GM23338 (cell line): ENCODE data around the gene DEPDC5. TPM values are rescaled to one million over a fixed set of nuclear protein-coding genes. Genes with fewer than 3 reads are reported as not detected.
"Not testable (repeated sequence)": the region's sequence is repeated elsewhere in the genome, so short reads cannot be mapped to it uniquely, and the experiment has no call there.

Source experiments
- ATAC-seq: fragments of 200-7000 bp; cut with Tn5 transposase; 3 replicates; pipeline ENCODE4 v1.9.1; 2020
- DNase-seq: peaks from one replicate; pipeline ENCODE4 v3.0.0-alpha.2; 2015; ENCODE audit warnings: low spot score
- H2AFZ ChIP-seq: fragments of 200-600 bp; sonication (generic); 2 replicates; pipeline ENCODE4 v1.8.0; 2016; ENCODE audit warnings: antibody characterized with exemption, mild to moderate bottlenecking, moderate library complexity
- H3F3A ChIP-seq: fragments of 200-600 bp; sonication (generic); replicated peaks from 2 replicates; pipeline ENCODE4 v1.8.0; 2017; ENCODE audit warnings: antibody characterized with exemption, mixed run types, low read depth
- H3K27ac ChIP-seq: fragments of 200-600 bp; sonication (generic); 2 replicates; pipeline ENCODE4 v1.6.1; 2016; ENCODE audit warnings: low read depth
- H3K27me3 ChIP-seq: fragments of 200-600 bp; sonication (generic); 2 replicates; pipeline ENCODE4 v1.8.0; 2016; ENCODE audit warnings: mild to moderate bottlenecking, mixed run types, moderate library complexity; ENCODE audit not compliant: insufficient read depth
- H3K36me3 ChIP-seq: fragments of 200-600 bp; sonication (generic); 2 replicates; pipeline ENCODE4 v1.8.0; 2016; ENCODE audit warnings: mild to moderate bottlenecking; ENCODE audit not compliant: insufficient read depth
- H3K4me1 ChIP-seq: fragments of 200-600 bp; sonication (generic); 2 replicates; pipeline ENCODE4 v1.8.0; 2016; ENCODE audit warnings: mild to moderate bottlenecking, moderate library complexity; ENCODE audit not compliant: insufficient read depth
- H3K4me2 ChIP-seq: fragments of 200-600 bp; sonication (generic); 2 replicates; pipeline ENCODE4 v1.7.1; 2017; ENCODE audit warnings: mixed run types
- H3K4me3 ChIP-seq: fragments of 200-600 bp; sonication (generic); 2 replicates; pipeline ENCODE4 v1.6.1; 2016; ENCODE audit warnings: mixed run types
- H3K79me2 ChIP-seq: fragments of 200-600 bp; sonication (generic); replicated peaks from 2 replicates; pipeline ENCODE4 v1.8.0; 2017; ENCODE audit warnings: mild to moderate bottlenecking; ENCODE audit not compliant: insufficient read depth
- H3K9me2 ChIP-seq: fragments of 200-600 bp; sonication (generic); 2 replicates; pipeline ENCODE4 v1.8.0; 2017; ENCODE audit not compliant: insufficient read depth
- H4K20me1 ChIP-seq: fragments of 200-600 bp; sonication (generic); replicated peaks from 2 replicates; pipeline ENCODE4 v1.8.0; 2017; ENCODE audit warnings: mild to moderate bottlenecking; ENCODE audit not compliant: insufficient read depth
- H3K27ac Mint-ChIP-seq: 2 replicates; pipeline ENCODE4 v1.8.0; 2020; ENCODE audit warnings: inconsistent platforms, mild to moderate bottlenecking, moderate library complexity, mixed read lengths
- H3K27me3 Mint-ChIP-seq: 3 replicates; pipeline ENCODE4 v1.8.0; 2022; ENCODE audit warnings: low read depth, mild to moderate bottlenecking, moderate library complexity, mixed read lengths, inconsistent platforms; ENCODE audit not compliant: insufficient read depth, poor library complexity
- H3K36me3 Mint-ChIP-seq: 3 replicates; pipeline ENCODE4 v1.8.0; 2021; ENCODE audit warnings: low read depth, mild to moderate bottlenecking, inconsistent platforms, moderate library complexity, mixed read lengths
- H3K4me1 Mint-ChIP-seq: 3 replicates; pipeline ENCODE4 v1.8.0; 2020; ENCODE audit warnings: mild to moderate bottlenecking, inconsistent platforms, mixed read lengths
- H3K4me3 Mint-ChIP-seq: 3 replicates; pipeline ENCODE4 v1.8.0; 2021; ENCODE audit warnings: moderate library complexity, mild to moderate bottlenecking, inconsistent platforms, mixed read lengths
- H3K9me3 Mint-ChIP-seq: 3 replicates; pipeline ENCODE4 v1.8.0; 2020; ENCODE audit warnings: moderate library complexity, mild to moderate bottlenecking, inconsistent platforms, mixed read lengths
- CTCF ChIP-seq, 2 experiments: fragments of 200-600 bp in 1 of 2; sonication (generic) in 1 of 2; conservative IDR thresholded peaks; 2 replicates each; pipeline versions ENCODE4 v1.5.1 to v1.6.1; 2016 to 2017; ENCODE audit warnings: antibody characterized with exemption in 2 of 2, low read depth in 2 of 2, mild to moderate bottlenecking in 2 of 2, moderate library complexity in 1 of 2
- NANOG ChIP-seq: IDR thresholded peaks from 2 replicates; pipeline ENCODE4 v1.6.1; 2016; ENCODE audit warnings: antibody characterized with exemption, borderline replicate concordance
- REST ChIP-seq: IDR thresholded peaks from one replicate; pipeline ENCODE4 v1.6.1; 2018; ENCODE audit warnings: antibody characterized with exemption; ENCODE audit not compliant: unreplicated experiment
- ZNF114 ChIP-seq: fragments of 250-450 bp; sonication (Bioruptor Pico); IDR thresholded peaks from 2 replicates; pipeline ENCODE4 v1.5.0; 2020; ENCODE audit warnings: mild to moderate bottlenecking, moderate library complexity
- ZNF462 ChIP-seq: fragments of 250-450 bp; sonication (Bioruptor Pico); IDR thresholded peaks from 2 replicates; pipeline ENCODE4 v1.5.0; 2020; ENCODE audit warnings: mild to moderate bottlenecking, moderate library complexity
- polyA plus RNA-seq: library from polyadenylated mRNA; unstranded; fragments of >200 nt; fragmentation: Nextera tagmentation; extraction: Ambion mirVana; gene quantifications from 2 replicates; pipeline ENCODE4 v1.2.1, GENCODE V29; 2016
- total RNA-seq: library from RNA; depleted of rRNA; stranded (reverse); fragments of >200 nt; shearing (Covaris generic); gene quantifications from 2 replicates; pipeline ENCODE4 v1.2.3, GENCODE V29; 2014

Gene DEPDC5
- total and polyA plus RNA-seq, 2 experiments from 2014 or later, result 18.7 to 19.7 TPM

- Histone ChIP-seq H3K4me2 (no peak overlapping the region), H3K9me2 (no peaks in the 10 kb centered on the region), H3K27me3 (no peaks in the 10 kb centered on the region), H3K27ac (no peak overlapping the region), H3K79me2 (peaks cover 20% of the 10 kb centered on the region), H3K4me3 (no peak overlapping the region), H3F3A (peaks cover 17% of the 10 kb centered on the region), H3K36me3 (no peaks in the 10 kb centered on the region; the same call in 1 of the 2 replicates), H3K4me1 (peaks cover 14% of the 10 kb centered on the region), H2AFZ (no peak overlapping the region), H4K20me1 (no peaks in the 10 kb centered on the region)
- Mint-ChIP-seq H3K36me3 (peaks cover 24% of the 10 kb centered on the region), H3K9me3 (no peaks in the 10 kb centered on the region), H3K27ac (no peak overlapping the region), H3K4me3 (no peak overlapping the region), H3K27me3 (peaks cover 3% of the 10 kb centered on the region), H3K4me1 (peaks cover 21% of the 10 kb centered on the region)
- TF ChIP-seq ZNF114 (CRISPR knock-in tag) (no peak), ZNF462 (no peak), NANOG (no peak), CTCF (conservative IDR thresholded peaks at IDR 0.05; ENCODE audit: low read depth in 2 of 2) (no peak), REST (no peak)
- ATAC-seq, result no peak
- DNase-seq, result no peak
Observed at GRCh38 chr22:31757265-31757664, 3.4 kb downstream of the DEPDC5 start.

GRCh38 chr22:31758860-31759259 is 5.0 kb downstream of the DEPDC5 start:
- H3K36me3 ChIP-seq, H3K9me3 Mint-ChIP-seq: not testable (repeated sequence)

More at GRCh38 chr22:31758860-31759259, 5.0 kb downstream of the DEPDC5 start:
- Mint-ChIP-seq H3K4me1 (peaks cover 14% of the 10 kb centered on the region), H3K36me3 (peaks cover 27% of the 10 kb centered on the region)
- H4K20me1 ChIP-seq, DNase-seq, ATAC-seq, H3K27me3 ChIP-seq, H3K27ac Mint-ChIP-seq, H3K9me2 ChIP-seq, H3K27me3 Mint-ChIP-seq, H3F3A ChIP-seq, H3K4me3 ChIP-seq, H3K4me2 ChIP-seq, H2AFZ ChIP-seq, H3K4me1 ChIP-seq, H3K27ac ChIP-seq, H3K4me3 Mint-ChIP-seq: not testable (repeated sequence)
- peaks cover 20% of the 10 kb centered on the region for H3K79me2 ChIP-seq
